A673 (cell line): ENCODE results near the gene BICD1. TPM values are rescaled to one million over a fixed set of nuclear protein-coding genes. Genes with fewer than 3 reads are reported as not detected.

ENCODE experiments used
- BruUV-seq: library from RNA; stranded (reverse); fragments of 400-500 nt; replicated peaks from 2 replicates; lab custom pipeline; 2021; lab: Mats Ljungman, UMichigan
- CTCF ChIA-PET: fragments of 300-600 bp; sonication (Branson Sonifier 250); formaldehyde crosslinking; loops from one replicate; lab custom pipeline; 2022; ENCODE audit warnings: antibody characterized with exemption; lab: Charles Lee
- POLR2A ChIA-PET: fragments of 300-600 bp; sonication (Branson Sonifier 250); formaldehyde crosslinking; loops from one replicate; lab custom pipeline; 2022; ENCODE audit warnings: antibody characterized with exemption; ENCODE audit not compliant: low non-redundant PET; lab: Charles Lee
- DNase-seq: peaks from one replicate; pipeline ENCODE4 v3.0.0-alpha.2; 2015; ENCODE audit warnings: low spot score
- H3K27ac ChIP-seq: fragments of 200-600 bp; sonication (generic); 2 replicates; pipeline ENCODE4 v1.5.1; 2016; ENCODE audit warnings: mixed run types, low read depth, mild to moderate bottlenecking, mixed read lengths, antibody characterized with exemption, low read length; ENCODE audit not compliant: poor library complexity, severe bottlenecking
- H3K27me3 ChIP-seq: fragments of 200-600 bp; sonication (generic); replicated peaks from 2 replicates; pipeline ENCODE4 v1.6.1; 2017; ENCODE audit warnings: mixed run types, low read depth, mild to moderate bottlenecking, mixed read lengths, antibody characterized with exemption, low read length; ENCODE audit not compliant: insufficient read depth, poor library complexity
- H3K36me3 ChIP-seq: fragments of 200-600 bp; sonication (generic); 2 replicates; pipeline ENCODE4 v1.6.1; 2016; ENCODE audit warnings: mixed run types, mild to moderate bottlenecking, mixed read lengths, antibody characterized with exemption, low read length; ENCODE audit not compliant: insufficient read depth, poor library complexity, severe bottlenecking
- H3K4me1 ChIP-seq: fragments of 200-600 bp; sonication (generic); 2 replicates; pipeline ENCODE4 v1.6.1; 2017; ENCODE audit warnings: mixed run types, mild to moderate bottlenecking, mixed read lengths, antibody characterized with exemption, low read length; ENCODE audit not compliant: insufficient read depth, poor library complexity, severe bottlenecking
- H3K4me3 ChIP-seq: fragments of 200-600 bp; sonication (generic); 2 replicates; pipeline ENCODE4 v1.5.1; 2016; ENCODE audit warnings: low read depth, mixed run types, mild to moderate bottlenecking, mixed read lengths, low read length; ENCODE audit not compliant: poor library complexity, severe bottlenecking
- H3K9me3 ChIP-seq: fragments of 200-600 bp; sonication (generic); 2 replicates; pipeline ENCODE4 v1.6.1; 2016; ENCODE audit warnings: mixed run types, low read depth, mild to moderate bottlenecking, mixed read lengths, antibody characterized with exemption, low read length; ENCODE audit not compliant: poor library complexity, severe bottlenecking
- CTCF ChIP-seq: fragments of 300-800, 200-600 bp; sonication (generic); conservative IDR thresholded peaks from 2 replicates; pipeline ENCODE4 v1.5.1; 2017; ENCODE audit warnings: low read depth, mild to moderate bottlenecking, antibody characterized with exemption, low read length, moderate library complexity, mixed read lengths
- EZH2 ChIP-seq: fragments of 200-600 bp; sonication (generic); IDR thresholded peaks from 2 replicates; pipeline ENCODE4 v1.6.1; 2017; ENCODE audit warnings: borderline replicate concordance, low read depth, mild to moderate bottlenecking, mixed read lengths, antibody characterized with exemption, low read length; ENCODE audit not compliant: poor library complexity, severe bottlenecking
- intact Hi-C: fragments of 100-400 bp; cut with micrococcal nuclease; formaldehyde crosslinking; loops from one replicate; pipeline ENCODE4 v1.10.0; 2022; ENCODE audit not compliant: unreplicated experiment
- total RNA-seq: library from RNA; stranded (reverse); gene quantifications from 2 replicates; pipeline ENCODE4 v1.2.3, GENCODE V29; 2021

Gene BICD1
- total RNA-seq, 1 experiment from 2014 or later = 50.2 TPM

DNA sequence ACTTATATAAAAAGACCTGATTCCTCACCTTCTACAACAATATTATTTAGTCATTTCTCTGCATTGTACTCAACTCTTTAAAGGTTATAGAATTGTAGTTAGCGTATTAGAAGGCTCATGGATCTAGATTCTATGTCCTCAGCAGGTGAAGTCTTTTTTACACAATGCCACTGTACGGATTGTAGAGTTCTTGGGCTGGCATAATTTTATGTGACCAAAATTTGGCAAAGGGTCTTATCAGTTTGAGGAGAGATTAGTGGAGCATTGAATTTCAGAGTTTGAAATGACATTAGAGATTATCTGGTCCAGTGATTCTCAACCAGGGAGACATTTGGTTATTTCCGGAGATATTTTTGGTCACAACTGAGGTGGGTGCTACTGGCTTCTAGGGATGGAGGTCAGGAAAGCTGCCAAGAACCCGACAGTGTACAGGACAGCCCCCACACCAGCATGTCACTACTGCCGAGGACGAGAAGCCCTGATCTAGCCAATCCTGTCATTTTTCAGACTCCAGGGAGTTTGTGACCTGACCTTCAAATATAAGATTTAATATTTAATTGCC, 63.9 kb downstream of the BICD1 start:
- ChIA-PET POLR2A (interaction anchor here (0.9 kb wide), 1 partner anchor 140 kb away, joined by 5 read pairs; no protein-coding TSS in a partner anchor), CTCF (no interaction called here)
- BruUV-seq = no TSS peak
- Histone ChIP-seq H3K4me3 (no peak overlapping the region), H3K36me3 (no peaks in the 10 kb centered on the region), H3K27me3 (no peaks in the 10 kb centered on the region), H3K27ac (no peak overlapping the region), H3K4me1 (no peaks in the 10 kb centered on the region), H3K9me3 (no peaks in the 10 kb centered on the region)
- intact Hi-C loops = no loop called here
- TF ChIP-seq CTCF = no peak
- TF ChIP-seq EZH2 = no peak
- DNase-seq = no peak

- CTCF ChIA-PET = no interaction called here
- H3K27ac ChIP-seq = no peak overlapping the region
- no peaks in the 10 kb centered on the region for H3K36me3 ChIP-seq
- no peak for TF ChIP-seq EZH2
- no peak for TF ChIP-seq CTCF
- no peaks in the 10 kb centered on the region for H3K4me1 ChIP-seq
- H3K27me3 ChIP-seq = no peaks in the 10 kb centered on the region
- no peaks in the 10 kb centered on the region for H3K9me3 ChIP-seq
- no peak overlapping the region for H3K4me3 ChIP-seq
- POLR2A ChIA-PET = no interaction called here
- DNase-seq = no peak
- BruUV-seq = no TSS peak
- intact Hi-C loops = no loop called here
These were observed 64.6 kb downstream of the BICD1 start for GRCh38 chr12:32171211-32171610.

- H3K36me3 ChIP-seq = no peaks in the 10 kb centered on the region
- no peak overlapping the region for H3K4me3 ChIP-seq
- peaks cover 19% of the 10 kb centered on the region for H3K4me1 ChIP-seq
- no peaks in the 10 kb centered on the region for H3K9me3 ChIP-seq
- POLR2A ChIA-PET = no interaction called here
- no peak for TF ChIP-seq CTCF
- TF ChIP-seq EZH2 = no peak
- H3K27ac ChIP-seq = no peak overlapping the region
- no TSS peak for BruUV-seq
- CTCF ChIA-PET = no interaction called here
- H3K27me3 ChIP-seq = no peaks in the 10 kb centered on the region
- intact Hi-C loops = no loop called here
- DNase-seq = no peak
These were observed 70.0 kb downstream of the BICD1 start for GRCh38 chr12:32176606-32177005.
